Endothelial cell of umbilical vein (primary cell): Measurements from ENCODE around the gene NR2F6. TPM values are rescaled to one million over a fixed set of nuclear protein-coding genes. Genes with fewer than 3 reads are reported as not detected.

ENCODE experiments used
- BruUV-seq: library from RNA; stranded (reverse); fragments of 400-500 nt; replicated peaks from 2 replicates; lab custom pipeline; 2021; lab: Mats Ljungman, UMichigan
- CTCF ChIA-PET: fragments of 300-600, 350-600 bp; sonication (Branson Sonifier 250); formaldehyde crosslinking; loops from one replicate; lab custom pipeline; 2021; ENCODE audit warnings: antibody characterized with exemption, inconsistent platforms; lab: Charles Lee
- POLR2A ChIA-PET: fragments of 300-600, 350-600 bp; sonication (Branson Sonifier 250); formaldehyde crosslinking; loops from one replicate; lab custom pipeline; 2021; ENCODE audit warnings: antibody characterized with exemption, inconsistent platforms; lab: Charles Lee
- DNase-seq: peaks from one replicate; pipeline ENCODE4 v3.0.0-alpha.2; 2011; ENCODE audit warnings: low read depth, low spot score
- FAIRE-seq: peaks from 2 replicates; lab custom pipeline; 2011; peaks lifted over from hg19 to GRCh38; lab: Jason Lieb, UNC
- H2AFZ ChIP-seq: 2 replicates; pipeline ENCODE4 v1.6.0; 2012; ENCODE audit warnings: low read depth, low read length, control low read depth, inconsistent platforms
- H3K27ac ChIP-seq: 2 replicates; pipeline ENCODE4 v1.5.1; 2011; ENCODE audit warnings: low read depth, mild to moderate bottlenecking, control low read depth, low read length, moderate library complexity; ENCODE audit not compliant: insufficient read depth
- H3K27me3 ChIP-seq, 2 experiments: 2 replicates each; pipeline versions ENCODE4 v1.6.0 to v1.6.1; 2011; ENCODE audit warnings: low read length in 2 of 2, mixed read lengths in 1 of 2; ENCODE audit not compliant: control insufficient read depth in 2 of 2, insufficient read depth in 2 of 2
- H3K36me3 ChIP-seq, 2 experiments: 2 replicates in 1 of 2; 3 replicates in 1 of 2; pipeline ENCODE4 v1.5.1; 2011; ENCODE audit warnings: low read length in 2 of 2, mild to moderate bottlenecking in 1 of 2, moderate library complexity in 1 of 2; ENCODE audit not compliant: control insufficient read depth in 2 of 2, insufficient read depth in 2 of 2; ENCODE audit errors: extremely low read depth in 1 of 2
- H3K4me1 ChIP-seq: 3 replicates; pipeline ENCODE4 v1.5.1; 2011; ENCODE audit warnings: mild to moderate bottlenecking, low read length; ENCODE audit not compliant: control insufficient read depth, insufficient read depth; ENCODE audit errors: extremely low read depth
- H3K4me2 ChIP-seq: 2 replicates; pipeline ENCODE4 v1.6.1; 2011; ENCODE audit warnings: low read length, control low read depth, mixed read lengths; ENCODE audit not compliant: insufficient read depth
- H3K4me3 ChIP-seq, 3 experiments: fragments of 200-600 bp in 1 of 3; sonication (generic), shearing (Covaris generic) in 1 of 3; replicated peaks in 1 of 3; 2 replicates each; pipeline ENCODE4 v1.5.1; 2011 to 2016; ENCODE audit warnings: control low read depth in 3 of 3, low read length in 3 of 3, mild to moderate bottlenecking in 2 of 3, inconsistent platforms in 1 of 3, low read depth in 1 of 3, moderate library complexity in 1 of 3; ENCODE audit not compliant: insufficient read depth in 1 of 3
- H3K79me2 ChIP-seq: 2 replicates; pipeline ENCODE4 v1.6.0; 2012; ENCODE audit warnings: low read length, inconsistent platforms; ENCODE audit not compliant: control insufficient read depth, insufficient read depth
- H3K9ac ChIP-seq: replicated peaks from 2 replicates; pipeline ENCODE3; 2011; ENCODE audit warnings: low read length, control low read depth; ENCODE audit not compliant: insufficient read depth; ENCODE audit errors: extremely low read depth
- H3K9me1 ChIP-seq: replicated peaks from 3 replicates; pipeline ENCODE4 v1.6.0; 2011; ENCODE audit warnings: mild to moderate bottlenecking, low read length; ENCODE audit not compliant: control insufficient read depth, insufficient read depth; ENCODE audit errors: extremely low read depth
- H3K9me3 ChIP-seq: replicated peaks from 2 replicates; pipeline ENCODE4 v1.5.1; 2012; ENCODE audit warnings: low read length, inconsistent platforms; ENCODE audit not compliant: control insufficient read depth, insufficient read depth
- H4K20me1 ChIP-seq: replicated peaks from 2 replicates; pipeline ENCODE3; 2011; ENCODE audit warnings: mild to moderate bottlenecking, low read length; ENCODE audit not compliant: control insufficient read depth, insufficient read depth; ENCODE audit errors: extremely low read depth
- EZH2 ChIP-seq: IDR thresholded peaks from 2 replicates; pipeline ENCODE4 v1.6.1; 2012; ENCODE audit warnings: borderline replicate concordance, low read depth, mild to moderate bottlenecking, moderate library complexity, low read length, inconsistent platforms; ENCODE audit not compliant: severe bottlenecking
- FOS ChIP-seq: IDR thresholded peaks from 2 replicates; pipeline ENCODE4 v1.6.1; 2011; ENCODE audit warnings: mild to moderate bottlenecking, low read length, moderate library complexity, borderline replicate concordance; ENCODE audit not compliant: insufficient read depth
- GATA2 ChIP-seq: IDR thresholded peaks from 2 replicates; pipeline ENCODE4 v1.7.0; 2011; ENCODE audit warnings: low read depth, mild to moderate bottlenecking, moderate library complexity, mixed read lengths, low read length; ENCODE audit not compliant: insufficient read length, insufficient read depth
- JUN ChIP-seq: IDR thresholded peaks from 2 replicates; pipeline ENCODE4 v1.6.1; 2011; ENCODE audit warnings: borderline replicate concordance, low read depth; ENCODE audit not compliant: insufficient read length, insufficient read depth
- MYC ChIP-seq: IDR thresholded peaks from one replicate; pipeline ENCODE4 v1.6.1; 2011; ENCODE audit warnings: mild to moderate bottlenecking, low read depth, low read length
- POLR2A ChIP-seq: IDR thresholded peaks from 2 replicates; pipeline ENCODE4 v1.6.1; 2012; ENCODE audit warnings: low read depth, mild to moderate bottlenecking, control low read depth, low read length
- POLR2AphosphoS5 ChIP-seq: IDR thresholded peaks from 2 replicates; pipeline ENCODE4 v1.6.1; 2012; ENCODE audit warnings: low read depth, mild to moderate bottlenecking, control low read depth, low read length, moderate library complexity; ENCODE audit not compliant: insufficient read depth
- dilution Hi-C: fragments of 300-500 bp; cut with MboI; formaldehyde crosslinking; loops from one replicate; pipeline ENCODE4 v1.15.0; 2019; ENCODE audit warnings: low sequenced_read_pairs; ENCODE audit not compliant: extremely low pct_ligation_motif_present
- intact Hi-C: fragments of 100-400 bp; cut with micrococcal nuclease; formaldehyde crosslinking; loops from one replicate; pipeline ENCODE4 v1.10.0; 2022
- polyA plus RNA-seq, 4 experiments: library from polyadenylated mRNA; depleted of rRNA in 3 of 4; stranded (reverse) in 3 of 4; unstranded in 1 of 4; fragments of >200 nt; gene quantifications; 2 replicates each; pipeline versions ENCODE4 v1.2.1 to v1.2.3, GENCODE V29; 2011 to 2012; ENCODE audit warnings: missing spikeins in 1 of 4
- total RNA-seq: library from RNA; stranded (reverse); gene quantifications from 2 replicates; pipeline ENCODE4 v1.2.3, GENCODE V29; 2021
- TF ChIP-seq, protein P1 (sequence below), 2 donors: IDR thresholded peaks; 1 replicate in 1 of 2; 2 replicates in 1 of 2; pipeline ENCODE4 v1.5.1; 2011; ENCODE audit warnings: low read length in 2 of 2, mild to moderate bottlenecking in 2 of 2, moderate library complexity in 2 of 2, control low read depth in 1 of 2, inconsistent platforms in 1 of 2, low read depth in 1 of 2; ENCODE audit not compliant: insufficient read depth in 1 of 2; ENCODE audit errors: extremely low read depth in 1 of 2
- TF ChIP-seq, protein P2 (sequence below): IDR thresholded peaks from 2 replicates; pipeline ENCODE4 v1.6.1; 2011; ENCODE audit not compliant: insufficient read depth, insufficient read length

The NR2F6 gene
- total and polyA plus RNA-seq, 2 donors (not counting 3 experiments of a cell fraction or from before 2014, with no cell fraction given): 36.1 to 38.9 TPM

DNA sequence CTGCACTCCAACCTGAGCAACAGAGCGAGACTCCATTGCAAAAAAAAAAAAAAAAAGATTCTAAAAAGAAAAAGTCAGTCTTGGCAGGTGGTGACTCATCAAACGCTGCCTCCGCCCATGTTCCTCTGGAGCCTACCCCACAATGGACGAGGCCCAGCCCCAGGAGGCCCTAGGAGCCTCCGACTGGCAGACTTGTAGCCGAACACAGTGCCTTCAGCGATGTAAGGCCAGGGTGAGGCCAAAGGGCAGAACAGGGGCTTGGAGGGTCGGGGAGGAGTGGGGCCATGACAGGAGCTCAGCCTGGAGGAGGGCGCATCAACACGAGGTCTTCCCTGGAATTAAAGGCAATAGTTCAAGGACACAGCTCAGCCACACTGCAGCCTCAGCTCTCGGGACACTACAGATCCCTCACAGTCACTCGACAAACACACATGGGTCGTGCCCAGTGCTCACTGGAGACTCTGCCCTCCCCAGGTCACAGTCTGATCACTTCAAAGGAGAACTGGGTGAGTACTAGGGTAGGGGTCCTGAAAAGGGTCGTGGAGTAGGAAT lies 25.4 kb downstream of the NR2F6 start:
- intact Hi-C loops (no loop called here), dilution Hi-C loops (no loop called here)
- H4K20me1 ChIP-seq: no peaks in the 10 kb centered on the region
- CTCF ChIA-PET: interaction anchor here (0.7 to 1.2 kb wide), 2 partner anchors 62 to 152 kb away, joined by 3 to 4 read pairs; no protein-coding TSS in a partner anchor
- H3K9ac ChIP-seq: no peak overlapping the region
- no peak overlapping the region for H3K4me3 ChIP-seq
- H3K27me3 ChIP-seq: no peaks in the 10 kb centered on the region
- POLR2A ChIA-PET: interaction anchor here (0.7 kb wide), 1 partner anchor 197 kb away, joined by 4 read pairs; no protein-coding TSS in a partner anchor
- no TSS peak for BruUV-seq
- no peaks in the 10 kb centered on the region for H3K79me2 ChIP-seq
- no peak overlapping the region for H3K27ac ChIP-seq
- peaks cover 0 to 2% of the 10 kb centered on the region in 2 experiments for H3K36me3 ChIP-seq
- DNase-seq (peak; percentile 35), FAIRE-seq (no peak)
- H2AFZ ChIP-seq: no peak overlapping the region
- H3K9me3 ChIP-seq: no peaks in the 10 kb centered on the region
- no peaks in the 10 kb centered on the region for H3K9me1 ChIP-seq
- no peaks in the 10 kb centered on the region for H3K4me1 ChIP-seq
- no peak overlapping the region for H3K4me2 ChIP-seq
- TF ChIP-seq FOS (peak; percentile 48), MYC (no peak), JUN (peak; percentile 45)

DNA sequence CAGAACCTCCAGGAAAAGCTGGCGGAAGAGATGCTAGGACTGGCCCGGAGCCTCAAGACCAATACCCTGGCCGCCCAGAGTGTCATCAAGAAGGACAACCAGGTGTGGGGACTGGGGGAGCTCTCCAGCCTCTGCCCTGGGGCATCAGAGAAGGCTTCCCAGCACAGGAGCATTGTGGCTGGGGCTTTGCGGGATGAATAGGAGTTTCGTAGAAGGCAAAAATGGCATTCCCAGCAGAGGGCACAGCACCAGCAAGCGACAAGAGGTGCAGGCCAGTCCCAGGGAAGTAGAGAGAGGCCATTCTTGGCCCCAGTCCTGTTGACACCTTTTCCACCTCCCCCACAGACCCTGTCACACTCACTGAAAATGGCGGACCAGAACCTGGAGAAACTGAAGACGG lies 26.4 kb downstream of the NR2F6 start:
- no TSS peak for BruUV-seq
- Histone ChIP-seq H3K27me3 (no peaks in the 10 kb centered on the region), H3K9ac (no peak overlapping the region), H3K27ac (no peak overlapping the region), H2AFZ (no peak overlapping the region), H3K4me2 (no peak overlapping the region), H4K20me1 (no peaks in the 10 kb centered on the region), H3K36me3 (peaks cover 0 to 2% of the 10 kb centered on the region in 2 experiments), H3K79me2 (no peaks in the 10 kb centered on the region), H3K4me3 (no peak overlapping the region), H3K9me1 (no peaks in the 10 kb centered on the region), H3K4me1 (peaks cover 7% of the 10 kb centered on the region), H3K9me3 (no peaks in the 10 kb centered on the region)
- POLR2A ChIA-PET: no interaction called here
- intact Hi-C loops: no loop called here
- CTCF ChIA-PET: no interaction called here
- no peak for DNase-seq
- FAIRE-seq: no peak
- dilution Hi-C loops: no loop called here
- TF ChIP-seq MYC (no peak), EZH2 (no peak), JUN (no peak), POLR2AphosphoS5 (no peak), GATA2 (no peak), POLR2A (no peak)
- TF ChIP-seq, protein P1, sequence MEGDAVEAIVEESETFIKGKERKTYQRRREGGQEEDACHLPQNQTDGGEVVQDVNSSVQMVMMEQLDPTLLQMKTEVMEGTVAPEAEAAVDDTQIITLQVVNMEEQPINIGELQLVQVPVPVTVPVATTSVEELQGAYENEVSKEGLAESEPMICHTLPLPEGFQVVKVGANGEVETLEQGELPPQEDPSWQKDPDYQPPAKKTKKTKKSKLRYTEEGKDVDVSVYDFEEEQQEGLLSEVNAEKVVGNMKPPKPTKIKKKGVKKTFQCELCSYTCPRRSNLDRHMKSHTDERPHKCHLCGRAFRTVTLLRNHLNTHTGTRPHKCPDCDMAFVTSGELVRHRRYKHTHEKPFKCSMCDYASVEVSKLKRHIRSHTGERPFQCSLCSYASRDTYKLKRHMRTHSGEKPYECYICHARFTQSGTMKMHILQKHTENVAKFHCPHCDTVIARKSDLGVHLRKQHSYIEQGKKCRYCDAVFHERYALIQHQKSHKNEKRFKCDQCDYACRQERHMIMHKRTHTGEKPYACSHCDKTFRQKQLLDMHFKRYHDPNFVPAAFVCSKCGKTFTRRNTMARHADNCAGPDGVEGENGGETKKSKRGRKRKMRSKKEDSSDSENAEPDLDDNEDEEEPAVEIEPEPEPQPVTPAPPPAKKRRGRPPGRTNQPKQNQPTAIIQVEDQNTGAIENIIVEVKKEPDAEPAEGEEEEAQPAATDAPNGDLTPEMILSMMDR (IDR thresholded peaks at IDR 0.05; ENCODE audit: extremely low read depth in 1 of 2, insufficient read depth in 1 of 2, low read depth in 1 of 2, low read length in 2 of 2): no peak
- TF ChIP-seq, protein P2, sequence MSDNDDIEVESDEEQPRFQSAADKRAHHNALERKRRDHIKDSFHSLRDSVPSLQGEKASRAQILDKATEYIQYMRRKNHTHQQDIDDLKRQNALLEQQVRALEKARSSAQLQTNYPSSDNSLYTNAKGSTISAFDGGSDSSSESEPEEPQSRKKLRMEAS: no peak
